ENCODE measurements around the gene APBA2. TPM values are rescaled to one million over a fixed set of nuclear protein-coding genes. Genes with fewer than 3 reads are reported as not detected.
A peak's percentile ranks its signal among the peaks of the same experiment; 100 is the strongest.

The APBA2 gene
- total RNA-seq, 1 donor from 2014 or later, result 3.8 TPM

DNA sequence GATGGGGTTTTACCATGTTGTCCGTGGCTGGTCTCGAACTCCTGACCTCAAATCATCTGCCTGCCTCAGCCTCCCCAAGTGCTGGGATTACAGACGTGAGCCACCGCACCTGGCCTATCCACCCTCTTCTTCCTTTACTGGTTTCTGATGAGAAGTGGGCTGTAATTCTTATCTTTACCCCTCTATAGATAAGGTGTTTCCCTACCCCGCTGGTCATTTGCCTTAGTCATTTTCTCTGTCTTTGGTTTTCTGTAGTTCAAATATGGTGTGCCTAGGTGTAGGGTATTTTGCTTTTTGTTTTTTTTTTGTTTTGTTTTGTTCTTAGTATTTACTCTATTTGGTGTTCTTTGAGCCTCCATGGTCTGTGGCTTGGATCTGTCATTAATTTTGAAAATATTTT, 41.3 kb downstream of the APBA2 start:
- no peaks in the 10 kb centered on the region for H3K9me3 ChIP-seq
- intact Hi-C loops (cut with DNase I), result no loop called here
- no peak for ATAC-seq
- no peak overlapping the region for H3K27ac ChIP-seq
- H3K36me3 ChIP-seq, result no peaks in the 10 kb centered on the region
- peaks cover 4% of the 10 kb centered on the region for H3K27me3 ChIP-seq (ENCODE audit: low read depth)
- TF ChIP-seq, protein P1, sequence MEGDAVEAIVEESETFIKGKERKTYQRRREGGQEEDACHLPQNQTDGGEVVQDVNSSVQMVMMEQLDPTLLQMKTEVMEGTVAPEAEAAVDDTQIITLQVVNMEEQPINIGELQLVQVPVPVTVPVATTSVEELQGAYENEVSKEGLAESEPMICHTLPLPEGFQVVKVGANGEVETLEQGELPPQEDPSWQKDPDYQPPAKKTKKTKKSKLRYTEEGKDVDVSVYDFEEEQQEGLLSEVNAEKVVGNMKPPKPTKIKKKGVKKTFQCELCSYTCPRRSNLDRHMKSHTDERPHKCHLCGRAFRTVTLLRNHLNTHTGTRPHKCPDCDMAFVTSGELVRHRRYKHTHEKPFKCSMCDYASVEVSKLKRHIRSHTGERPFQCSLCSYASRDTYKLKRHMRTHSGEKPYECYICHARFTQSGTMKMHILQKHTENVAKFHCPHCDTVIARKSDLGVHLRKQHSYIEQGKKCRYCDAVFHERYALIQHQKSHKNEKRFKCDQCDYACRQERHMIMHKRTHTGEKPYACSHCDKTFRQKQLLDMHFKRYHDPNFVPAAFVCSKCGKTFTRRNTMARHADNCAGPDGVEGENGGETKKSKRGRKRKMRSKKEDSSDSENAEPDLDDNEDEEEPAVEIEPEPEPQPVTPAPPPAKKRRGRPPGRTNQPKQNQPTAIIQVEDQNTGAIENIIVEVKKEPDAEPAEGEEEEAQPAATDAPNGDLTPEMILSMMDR (IDR thresholded peaks at IDR 0.05), result no peak
- DNase-seq, result no peak
- no peaks in the 10 kb centered on the region for H3K4me1 ChIP-seq
- H3K4me3 ChIP-seq, result no peak overlapping the region

DNA sequence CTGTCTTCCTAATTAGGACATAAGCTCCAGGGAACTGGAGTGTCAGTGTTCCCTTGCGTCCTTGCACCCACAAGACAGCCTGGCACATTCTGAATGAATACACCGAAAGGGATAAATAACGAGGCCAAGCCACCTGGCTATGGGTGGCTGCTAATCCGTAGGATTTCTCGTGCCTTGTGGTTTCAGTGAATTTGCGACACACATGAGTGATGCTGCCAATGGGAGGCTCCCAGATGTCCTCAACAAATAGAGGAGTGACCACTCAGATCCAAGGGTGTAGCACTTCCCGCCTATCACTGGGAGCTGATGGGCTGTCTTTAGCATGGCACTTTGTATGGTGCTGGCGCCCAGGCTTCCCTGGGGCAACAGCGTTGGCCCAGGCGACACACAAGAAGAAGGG, 43.4 kb downstream of the APBA2 start:
- TF ChIP-seq, protein P1 (IDR thresholded peaks at IDR 0.05), result no peak
- ATAC-seq (no peak), DNase-seq (no peak)
- intact Hi-C loops (cut with DNase I), result no loop called here
- H3K36me3 ChIP-seq, result no peaks in the 10 kb centered on the region
- no peak overlapping the region for H3K4me3 ChIP-seq
- H3K27ac ChIP-seq, result no peak overlapping the region
- peaks cover 4% of the 10 kb centered on the region for H3K27me3 ChIP-seq (ENCODE audit: low read depth)
- no peaks in the 10 kb centered on the region for H3K9me3 ChIP-seq
- no peaks in the 10 kb centered on the region for H3K4me1 ChIP-seq

DNA sequence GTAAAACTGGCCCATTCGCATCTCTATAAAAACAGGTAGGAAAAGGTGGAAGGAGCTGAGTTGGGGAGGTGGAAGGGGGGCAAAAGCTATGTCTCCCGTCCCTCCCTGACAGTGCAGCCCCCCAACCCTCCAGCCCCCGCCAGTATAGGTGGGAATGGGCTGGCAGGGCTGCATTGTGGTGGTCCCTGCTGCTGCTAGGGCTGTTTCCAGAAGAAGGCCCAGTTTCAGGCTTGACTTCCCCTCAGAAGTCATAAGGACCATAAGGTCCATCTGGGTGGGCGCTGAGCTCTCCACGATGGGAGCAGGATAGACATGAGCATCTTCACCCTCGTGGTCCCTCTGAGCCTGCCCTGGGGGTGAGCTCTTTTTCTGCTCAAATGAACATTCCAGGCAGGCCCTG, 44.2 kb downstream of the APBA2 start:
- Histone ChIP-seq H3K4me1 (no peaks in the 10 kb centered on the region), H3K27ac (no peak overlapping the region), H3K27me3 (ENCODE audit: low read depth) (peaks cover 4% of the 10 kb centered on the region), H3K36me3 (no peaks in the 10 kb centered on the region), H3K4me3 (no peak overlapping the region), H3K9me3 (no peaks in the 10 kb centered on the region)
- intact Hi-C loops (cut with DNase I), result no loop called here
- ATAC-seq (no peak), DNase-seq (no peak)
- TF ChIP-seq, protein P1 (IDR thresholded peaks at IDR 0.05), result no peak

DNA sequence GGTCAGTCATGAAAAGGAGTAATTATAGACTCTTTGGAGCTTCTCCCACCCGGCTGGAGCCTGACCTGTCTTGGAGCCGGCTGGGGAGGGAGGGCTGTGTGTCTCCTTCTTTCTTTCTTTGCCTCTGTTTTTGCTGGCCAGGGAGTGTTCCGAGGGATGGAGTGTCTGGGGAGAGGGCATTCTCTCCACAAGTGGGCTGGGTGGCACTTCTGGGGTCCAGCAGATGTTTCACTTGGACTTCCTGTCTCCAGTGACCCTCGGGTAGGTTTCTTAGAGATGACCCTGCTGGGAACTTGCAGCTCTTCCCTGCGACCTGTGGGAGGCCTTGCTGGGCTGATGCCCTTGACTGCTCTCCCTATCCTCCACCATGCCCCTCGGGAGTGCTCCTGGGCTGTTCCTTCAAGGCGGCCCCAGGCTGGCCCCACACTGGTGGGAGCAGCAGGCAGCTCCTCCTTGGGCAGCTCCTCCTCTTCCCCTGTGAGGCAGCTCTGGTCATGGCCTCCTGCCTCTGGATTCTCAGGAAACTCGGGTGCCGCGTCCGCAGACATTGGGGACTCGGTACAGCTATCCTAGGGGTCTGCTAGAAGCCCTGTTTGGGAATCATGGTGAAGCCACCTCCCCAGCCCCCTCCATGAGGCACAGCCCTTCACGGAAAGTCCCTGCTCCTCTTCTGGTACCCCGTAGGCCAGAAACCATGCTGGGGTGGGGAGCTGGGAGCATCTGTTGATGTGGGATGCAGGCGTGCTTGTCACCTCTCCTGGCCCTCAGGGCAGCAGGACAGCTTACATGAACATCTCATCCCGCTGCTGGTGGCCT, 44.9 kb downstream of the APBA2 start:
- peak in 1 of 2 donors; percentile 31 for ATAC-seq
- no peak overlapping the region for H3K4me3 ChIP-seq
- no peaks in the 10 kb centered on the region for H3K4me1 ChIP-seq
- no peak overlapping the region for H3K27ac ChIP-seq
- intact Hi-C loops (cut with DNase I), result no loop called here
- DNase-seq, result no peak
- H3K27me3 ChIP-seq (ENCODE audit: low read depth), result peaks cover 4% of the 10 kb centered on the region
- no peaks in the 10 kb centered on the region for H3K36me3 ChIP-seq
- TF ChIP-seq, protein P1 (IDR thresholded peaks at IDR 0.05), result no peak
- H3K9me3 ChIP-seq, result no peaks in the 10 kb centered on the region

DNA sequence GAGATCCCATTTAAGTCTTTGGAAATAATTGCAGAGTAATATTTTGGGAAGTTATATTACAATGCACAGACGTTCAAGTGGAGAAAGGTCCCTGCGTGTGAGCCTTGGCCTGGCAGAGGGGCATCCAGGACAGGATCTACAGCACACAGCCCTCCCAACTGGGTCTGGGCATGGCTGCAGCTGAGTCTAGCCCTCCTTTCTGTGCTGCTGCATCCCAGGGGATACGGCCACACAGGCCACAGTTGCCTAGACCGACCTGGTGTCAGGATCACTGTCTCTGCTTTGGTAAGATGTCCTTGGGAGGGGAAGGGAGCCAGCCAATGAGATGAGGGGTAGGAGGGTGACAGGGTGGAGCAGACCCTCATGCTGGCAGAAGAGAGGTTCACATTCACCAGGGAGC, 46.1 kb downstream of the APBA2 start:
- ATAC-seq, result no peak
- H3K27ac ChIP-seq, result no peak overlapping the region

More for the DNA sequence above, 46.1 kb downstream of the APBA2 start:
- Histone ChIP-seq H3K9me3 (no peaks in the 10 kb centered on the region), H3K4me1 (no peaks in the 10 kb centered on the region), H3K4me3 (no peak overlapping the region), H3K36me3 (no peaks in the 10 kb centered on the region), H3K27me3 (ENCODE audit: low read depth) (peaks cover 4% of the 10 kb centered on the region)
- intact Hi-C loops (cut with DNase I), result no loop called here
- no peak for DNase-seq
- TF ChIP-seq, protein P1 (IDR thresholded peaks at IDR 0.05), result no peak

Measured in lower lobe of right lung (tissue), 2 donors.